ENCODE data around the gene CDC42EP4.
"Not testable (repeated sequence)": the region's sequence is repeated elsewhere in the genome, so short reads cannot be mapped to it uniquely, and the experiment has no call there.

The CDC42EP4 gene

GRCh38 chr17:73318836-73319235, 7.0 kb upstream of the CDC42EP4 start:
- no peak for DNase-seq

- DNase-seq: no peak
Observed at GRCh38 chr17:73318427-73318813, 6.6 kb upstream of the CDC42EP4 start.

GRCh38 chr17:73317513-73318426, 6.0 kb upstream of the CDC42EP4 start:
- DNase-seq: no peak

GRCh38 chr17:73316919-73317505, 5.2 kb upstream of the CDC42EP4 start:
- DNase-seq: no peak

GRCh38 chr17:73315471-73315870, 3.7 kb upstream of the CDC42EP4 start:
- no peak for DNase-seq

- DNase-seq: no peak
Observed at GRCh38 chr17:73313526-73314127, 1.8 kb upstream of the CDC42EP4 start.

- DNase-seq: not testable (repeated sequence)
Observed at GRCh38 chr17:73312887-73313286, 1.1 kb upstream of the CDC42EP4 start.

- DNase-seq: no peak
Observed at GRCh38 chr17:73311428-73311780, 397 bp downstream of the CDC42EP4 start.

- no peak for DNase-seq
Observed at GRCh38 chr17:73309727-73310596, 1.8 kb downstream of the CDC42EP4 start.

GRCh38 chr17:73308959-73309358, 2.8 kb downstream of the CDC42EP4 start:
- DNase-seq: not testable (repeated sequence)

- DNase-seq: no peak
Observed at GRCh38 chr17:73308017-73308823, 3.6 kb downstream of the CDC42EP4 start.

- no peak for DNase-seq
Observed at GRCh38 chr17:73307130-73307529, 4.7 kb downstream of the CDC42EP4 start.

GRCh38 chr17:73305845-73306836, 5.7 kb downstream of the CDC42EP4 start:
- no peak for DNase-seq

- DNase-seq: no peak
Observed at GRCh38 chr17:73304971-73305812, 6.6 kb downstream of the CDC42EP4 start.

GRCh38 chr17:73304438-73304837, 7.4 kb downstream of the CDC42EP4 start:
- no peak for DNase-seq

- DNase-seq: no peak
Observed at GRCh38 chr17:73302189-73302588, 9.6 kb downstream of the CDC42EP4 start.

GRCh38 chr17:73301369-73301768, 10.4 kb downstream of the CDC42EP4 start:
- DNase-seq: no peak

- no peak for DNase-seq
Observed at GRCh38 chr17:73300392-73300791, 11.4 kb downstream of the CDC42EP4 start.

- DNase-seq: no peak
Observed at GRCh38 chr17:73297934-73298861, 13.6 kb downstream of the CDC42EP4 start.

Data from central memory CD4-positive, alpha-beta T cell (primary cell).